PC-9 (cell line): ENCODE measurements around the gene DNAAF9. TPM values are rescaled to one million over a fixed set of nuclear protein-coding genes. Genes with fewer than 3 reads are reported as not detected.

Experiments
- BruUV-seq: library from RNA; stranded (reverse); fragments of 400-500 nt; replicated peaks from 2 replicates; lab custom pipeline; 2021; lab: Mats Ljungman, UMichigan
- CTCF ChIA-PET: fragments of 300-600 bp; sonication (Branson Sonifier 250); formaldehyde crosslinking; loops from one replicate; lab custom pipeline; 2022; ENCODE audit warnings: antibody characterized with exemption; lab: Charles Lee
- POLR2A ChIA-PET: fragments of 300-600 bp; sonication (Branson Sonifier 250); formaldehyde crosslinking; loops from one replicate; lab custom pipeline; 2022; ENCODE audit warnings: antibody characterized with exemption; ENCODE audit not compliant: unreplicated experiment; lab: Charles Lee
- DNase-seq, 2 experiments: peaks; one replicate each; pipeline versions ENCODE4 v3.0.0 to v3.0.0-alpha.2; 2015 to 2022; ENCODE audit warnings: mixed read lengths in 1 of 2
- H2AFZ ChIP-seq: fragments of 200-600 bp; sonication (generic); 2 replicates; pipeline ENCODE4 v1.8.1; 2017; ENCODE audit warnings: antibody characterized with exemption
- H3F3A ChIP-seq: fragments of 200-600 bp; sonication (generic); 2 replicates; pipeline ENCODE4 v1.8.1; 2017; ENCODE audit warnings: antibody characterized with exemption, mild to moderate bottlenecking, low read depth; ENCODE audit not compliant: insufficient read depth
- H3K27ac ChIP-seq: fragments of 200-600 bp; sonication (generic); 2 replicates; pipeline ENCODE4 v1.6.1; 2016; ENCODE audit warnings: mixed run types
- H3K27me3 ChIP-seq: fragments of 200-600 bp; sonication (generic); 2 replicates; pipeline ENCODE4 v1.6.1; 2016; ENCODE audit warnings: low read depth, mixed run types; ENCODE audit not compliant: insufficient read depth
- H3K36me3 ChIP-seq: fragments of 200-600 bp; sonication (generic); 2 replicates; pipeline ENCODE4 v1.6.1; 2016; ENCODE audit warnings: low read depth, mixed run types
- H3K4me1 ChIP-seq: fragments of 200-600 bp; sonication (generic); replicated peaks from 2 replicates; pipeline ENCODE4 v1.6.1; 2016; ENCODE audit warnings: mixed run types; ENCODE audit not compliant: insufficient read depth
- H3K4me2 ChIP-seq: fragments of 200-600 bp; sonication (generic); 2 replicates; pipeline ENCODE4 v1.6.1; 2017; ENCODE audit warnings: mixed run types
- H3K4me3 ChIP-seq: fragments of 200-600 bp; sonication (generic); 2 replicates; pipeline ENCODE4 v1.6.1; 2016; ENCODE audit warnings: mixed run types
- H3K79me2 ChIP-seq: fragments of 200-600 bp; sonication (generic); 2 replicates; pipeline ENCODE4 v1.6.1; 2017; ENCODE audit warnings: low read depth, mixed run types
- H3K9me2 ChIP-seq: fragments of 200-600 bp; sonication (generic); 2 replicates; pipeline ENCODE4 v1.8.1; 2017; ENCODE audit warnings: mild to moderate bottlenecking; ENCODE audit not compliant: insufficient read depth
- H3K9me3 ChIP-seq: fragments of 200-600 bp; sonication (generic); 2 replicates; pipeline ENCODE4 v1.8.1; 2016; ENCODE audit warnings: low read depth; ENCODE audit not compliant: insufficient read depth
- H4K20me1 ChIP-seq: fragments of 200-600 bp; sonication (generic); 2 replicates; pipeline ENCODE4 v1.8.1; 2017; ENCODE audit not compliant: insufficient read depth
- CTCF ChIP-seq: fragments of 200-600 bp; sonication (generic); conservative IDR thresholded peaks from 2 replicates; pipeline ENCODE4 v1.6.1; 2017; ENCODE audit warnings: mixed run types, antibody characterized with exemption, mild to moderate bottlenecking, moderate library complexity
- EZH2 ChIP-seq: fragments of 200-600 bp; sonication (generic); IDR thresholded peaks from 2 replicates; pipeline ENCODE4 v1.8.0; 2017; ENCODE audit warnings: antibody characterized with exemption, low read depth
- intact Hi-C: fragments of 100-400 bp; cut with micrococcal nuclease; formaldehyde crosslinking; loops from one replicate; pipeline ENCODE4 v1.10.0; 2022; ENCODE audit not compliant: unreplicated experiment
- total RNA-seq: library from RNA; stranded (reverse); gene quantifications from 2 replicates; pipeline ENCODE4 v1.2.3, GENCODE V29; 2021

The DNAAF9 gene
- total RNA-seq, 1 experiment from 2014 or later, result 2.6 TPM

GRCh38 chr20:3390759-3391425, 16.6 kb downstream of the DNAAF9 start:
- Histone ChIP-seq H3K9me2 (no peaks in the 10 kb centered on the region), H3K27me3 (no peaks in the 10 kb centered on the region), H3K4me3 (no peak overlapping the region), H3K9me3 (no peaks in the 10 kb centered on the region), H3K36me3 (no peaks in the 10 kb centered on the region), H2AFZ (no peak overlapping the region), H3K4me1 (no peaks in the 10 kb centered on the region), H3K79me2 (no peaks in the 10 kb centered on the region), H3K4me2 (no peak overlapping the region), H4K20me1 (no peaks in the 10 kb centered on the region), H3K27ac (no peak overlapping the region), H3F3A (no peaks in the 10 kb centered on the region)
- intact Hi-C loops, result no loop called here
- no TSS peak for BruUV-seq
- ChIA-PET CTCF (no interaction called here), POLR2A (interaction anchor here (0.7 kb wide), 1 partner anchor 178 kb away, joined by 7 read pairs; no protein-coding TSS in a partner anchor)
- DNase-seq, result no peak
- TF ChIP-seq EZH2 (no peak), CTCF (no peak)

- TF ChIP-seq EZH2 (no peak), CTCF (no peak)
- Histone ChIP-seq H3F3A (no peaks in the 10 kb centered on the region), H3K36me3 (no peaks in the 10 kb centered on the region), H3K4me3 (no peak overlapping the region), H3K9me2 (no peaks in the 10 kb centered on the region), H3K4me1 (no peaks in the 10 kb centered on the region), H4K20me1 (no peaks in the 10 kb centered on the region), H2AFZ (no peak overlapping the region), H3K79me2 (no peaks in the 10 kb centered on the region), H3K4me2 (no peak overlapping the region), H3K9me3 (no peaks in the 10 kb centered on the region), H3K27ac (no peak overlapping the region), H3K27me3 (no peaks in the 10 kb centered on the region; the same call in 1 of the 2 replicates)
- ChIA-PET POLR2A (no interaction called here), CTCF (no interaction called here)
- no TSS peak for BruUV-seq
- DNase-seq, result no peak
- intact Hi-C loops, result no loop called here
Measured at GRCh38 chr20:3383878-3384495, 23.5 kb downstream of the DNAAF9 start.

- no peaks in the 10 kb centered on the region for H3K4me1 ChIP-seq
- CTCF ChIA-PET, result no interaction called here
- H3K4me3 ChIP-seq, result no peak overlapping the region
- H3K9me3 ChIP-seq, result no peaks in the 10 kb centered on the region
- POLR2A ChIA-PET, result no interaction called here
- no peaks in the 10 kb centered on the region for H3K79me2 ChIP-seq
- H3K27ac ChIP-seq, result no peak overlapping the region
- TF ChIP-seq EZH2, result no peak
- TF ChIP-seq CTCF, result no peak
- no peaks in the 10 kb centered on the region for H3F3A ChIP-seq
- no peaks in the 10 kb centered on the region; the same call in 1 of the 2 replicates for H3K27me3 ChIP-seq
- no peak overlapping the region for H2AFZ ChIP-seq
- no peaks in the 10 kb centered on the region for H4K20me1 ChIP-seq
- DNase-seq, result no peak
- BruUV-seq, result no TSS peak
- H3K4me2 ChIP-seq, result no peak overlapping the region
- H3K36me3 ChIP-seq, result no peaks in the 10 kb centered on the region
- intact Hi-C loops, result no loop called here
- H3K9me2 ChIP-seq, result no peaks in the 10 kb centered on the region
Measured at GRCh38 chr20:3382836-3383235, 24.6 kb downstream of the DNAAF9 start.
